Fibroblast of peridontal ligament (primary cell): Measurements from ENCODE around the gene PTPRG.
"Not testable (repeated sequence)": the region's sequence is repeated elsewhere in the genome, so short reads cannot be mapped to it uniquely, and the experiment has no call there.

Source experiments
- DNase-seq: peaks from one replicate; pipeline ENCODE4 v3.0.0-alpha.2; 2010; ENCODE audit errors: extremely low read depth

The PTPRG gene

DNA sequence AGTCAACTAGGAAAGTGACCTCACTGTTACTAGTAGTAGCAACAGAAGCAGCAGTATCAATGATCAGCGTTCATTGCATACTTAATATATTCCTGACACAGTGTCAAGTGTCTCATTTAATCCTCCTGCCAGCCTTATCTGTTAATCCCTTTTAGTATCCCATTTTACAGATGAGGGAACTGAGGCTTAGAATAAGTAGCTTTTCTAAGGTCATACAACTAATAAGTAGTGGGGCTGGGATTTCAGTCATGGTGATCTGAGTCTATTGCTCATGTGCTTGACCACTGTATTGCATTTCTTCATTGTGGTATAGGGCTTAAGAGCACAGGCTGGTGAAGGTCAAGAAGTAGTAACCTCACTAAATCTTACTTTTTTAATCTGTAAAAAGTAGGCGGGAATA, 233.6 kb downstream of the PTPRG start:
- no peak for DNase-seq

- no peak for DNase-seq
Observed at GRCh38 chr3:61796088-61796680, 234.8 kb downstream of the PTPRG start.

- DNase-seq, result no peak
Observed at GRCh38 chr3:61796911-61797310, 235.5 kb downstream of the PTPRG start.

DNA sequence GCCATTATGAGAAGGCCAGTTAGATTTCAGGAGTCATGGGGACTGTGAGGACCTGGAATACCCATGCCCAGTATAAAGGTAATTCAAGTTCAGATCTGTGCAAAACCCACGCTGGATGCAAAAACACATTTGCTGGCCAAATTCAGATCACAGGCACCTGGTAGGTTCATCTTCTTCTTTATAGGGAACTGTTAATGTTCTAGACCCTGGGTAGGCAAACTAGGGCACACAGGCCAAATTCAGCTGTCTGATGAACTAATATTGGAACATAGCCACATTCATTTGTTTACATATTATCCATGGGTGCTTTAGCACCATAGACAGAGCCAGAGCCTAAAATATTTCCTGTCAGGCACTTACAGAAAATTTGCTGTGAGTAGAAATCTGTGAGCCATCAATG, 241.4 kb downstream of the PTPRG start:
- no peak for DNase-seq

GRCh38 chr3:61803983-61804382, 242.6 kb downstream of the PTPRG start:
- DNase-seq, result no peak

DNA sequence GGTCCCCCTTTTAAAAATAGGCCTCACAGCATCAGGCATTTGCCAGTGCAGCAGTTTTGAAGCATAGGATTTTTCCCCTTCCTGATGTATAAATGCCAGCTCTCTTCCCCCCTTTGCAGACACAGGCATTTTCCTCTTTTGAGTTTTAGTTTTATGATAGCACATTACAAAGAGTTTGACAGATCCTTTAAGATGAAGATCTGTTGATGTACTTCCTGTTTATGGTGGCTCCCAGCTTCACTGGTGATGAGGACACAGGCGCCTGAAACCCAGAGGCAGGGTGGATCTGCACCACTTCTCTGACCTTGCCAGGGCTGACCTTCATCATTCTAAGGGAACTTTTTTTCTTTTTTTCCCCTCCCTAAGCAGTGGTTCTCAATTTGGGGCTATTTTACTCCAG, 243.4 kb downstream of the PTPRG start:
- DNase-seq, result no peak

- peak; percentile 70 for DNase-seq
Observed at GRCh38 chr3:61805510-61806080, 244.2 kb downstream of the PTPRG start.

DNA sequence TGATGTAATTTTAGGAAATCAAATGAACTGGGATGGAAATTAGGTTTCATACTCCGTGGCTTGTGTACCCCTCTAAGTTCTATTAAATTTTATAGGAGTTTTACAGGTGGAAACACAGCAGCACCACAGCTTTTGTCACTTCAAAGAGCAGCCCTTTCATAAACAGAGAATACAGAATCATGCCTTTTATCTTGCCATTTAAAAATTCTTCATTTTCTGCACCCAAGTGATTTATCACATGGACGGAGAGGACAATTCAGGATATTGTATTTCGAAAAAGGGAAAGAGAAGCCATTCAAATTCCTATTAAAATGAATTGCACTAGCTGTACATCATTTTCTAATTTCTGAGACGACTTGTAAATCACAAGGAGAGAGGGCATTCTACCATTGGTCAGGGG, 245.4 kb downstream of the PTPRG start:
- DNase-seq, result no peak

DNA sequence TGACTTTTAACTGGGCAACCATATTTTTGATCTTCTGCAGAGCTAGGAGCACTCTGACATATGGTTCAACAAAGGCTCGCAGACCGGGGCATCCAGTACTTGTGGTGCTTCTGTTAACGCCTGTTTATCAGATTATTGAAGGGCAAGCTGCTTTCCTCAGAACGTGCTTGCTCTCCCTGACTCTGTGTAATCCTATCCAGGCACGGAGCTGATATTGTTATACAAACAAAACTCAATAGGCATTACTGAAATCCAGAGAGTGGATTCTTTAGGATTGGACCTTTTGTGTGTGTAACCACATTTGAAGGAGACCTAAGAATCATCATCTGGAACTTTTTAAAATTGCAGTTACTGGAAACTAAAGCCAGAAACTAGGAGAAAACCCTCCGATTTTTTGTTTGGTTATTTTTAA, 246.5 kb downstream of the PTPRG start:
- DNase-seq, result peak; percentile 93

DNA sequence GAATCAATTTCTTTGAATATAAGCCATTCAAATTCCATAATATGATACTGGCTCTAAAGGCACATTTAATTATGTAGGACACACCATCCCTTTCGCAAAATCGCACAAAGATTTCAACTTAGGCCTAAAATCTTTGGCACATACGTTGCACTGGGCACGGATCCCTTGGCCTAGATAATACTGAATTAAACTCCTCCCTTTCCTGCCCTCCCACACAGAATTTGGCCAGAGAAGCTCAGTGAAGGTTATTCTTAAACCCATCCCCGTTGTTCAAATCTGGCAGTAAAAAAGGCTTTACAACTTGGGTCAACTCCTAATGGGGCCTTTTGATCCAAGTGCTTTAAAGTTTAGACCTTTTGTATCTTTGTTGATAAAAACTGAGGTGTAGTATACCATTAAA, 247.2 kb downstream of the PTPRG start:
- DNase-seq, result peak; percentile 52

- no peak for DNase-seq
Observed at GRCh38 chr3:61808999-61809398, 247.6 kb downstream of the PTPRG start.

DNA sequence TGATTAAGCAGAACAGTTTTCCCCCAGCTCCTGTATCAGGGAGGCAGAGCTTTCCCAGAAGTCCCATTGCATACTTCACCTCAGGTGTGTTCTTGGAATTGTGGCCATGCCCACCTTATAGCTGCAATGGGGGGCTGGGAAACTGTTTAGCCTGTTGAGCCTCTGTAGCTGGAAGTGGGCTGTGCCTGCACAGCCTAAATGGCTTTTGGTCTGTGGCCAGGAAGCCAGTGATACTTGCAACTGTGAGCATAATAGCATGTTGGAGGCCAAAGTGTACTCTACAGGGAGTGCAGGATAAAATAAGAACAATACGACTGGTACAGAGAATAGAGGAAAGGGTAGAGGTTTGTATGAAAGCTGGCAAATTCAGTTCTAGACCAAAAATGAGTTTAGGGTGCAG, 248.5 kb downstream of the PTPRG start:
- DNase-seq, result no peak

GRCh38 chr3:61810953-61811497, 249.7 kb downstream of the PTPRG start:
- DNase-seq, result no peak

DNA sequence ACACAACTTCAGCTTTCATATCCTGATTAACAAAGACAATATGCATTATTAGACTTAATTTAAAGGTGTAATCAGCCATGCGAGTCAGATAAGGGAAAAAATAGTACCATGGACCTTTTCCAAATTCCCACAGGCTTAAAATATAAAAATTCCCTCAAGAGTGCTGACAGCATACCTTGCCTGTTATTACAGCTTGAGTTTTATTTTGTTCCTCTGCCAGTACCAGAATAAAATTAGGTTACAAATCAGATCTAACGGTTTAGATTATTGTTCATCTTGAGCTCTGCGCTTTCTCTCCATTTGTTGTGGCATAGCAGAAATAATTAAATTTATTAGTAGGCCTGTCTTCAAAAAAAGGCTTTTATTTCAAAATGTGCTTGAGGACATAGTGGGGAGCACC, 250.3 kb downstream of the PTPRG start:
- DNase-seq, result no peak

DNA sequence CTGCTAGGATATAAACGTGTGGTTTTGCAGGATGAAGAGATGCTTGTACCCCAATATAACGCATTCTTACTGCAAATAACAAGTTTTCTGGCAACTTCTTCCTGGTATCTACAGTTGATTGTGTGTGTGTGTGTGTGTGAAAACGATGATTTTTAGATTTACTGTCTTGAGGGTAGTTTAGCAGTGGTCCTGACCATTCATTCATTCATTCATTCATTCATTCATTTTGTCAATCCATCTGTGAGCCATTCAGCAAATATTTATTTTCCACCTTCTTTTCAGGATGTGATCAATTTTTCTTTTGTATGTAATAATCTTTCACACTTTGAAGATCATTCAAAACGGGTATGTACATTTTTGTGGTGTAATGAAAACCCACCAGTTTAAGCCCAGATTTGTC, 250.7 kb downstream of the PTPRG start:
- DNase-seq, result no peak

DNA sequence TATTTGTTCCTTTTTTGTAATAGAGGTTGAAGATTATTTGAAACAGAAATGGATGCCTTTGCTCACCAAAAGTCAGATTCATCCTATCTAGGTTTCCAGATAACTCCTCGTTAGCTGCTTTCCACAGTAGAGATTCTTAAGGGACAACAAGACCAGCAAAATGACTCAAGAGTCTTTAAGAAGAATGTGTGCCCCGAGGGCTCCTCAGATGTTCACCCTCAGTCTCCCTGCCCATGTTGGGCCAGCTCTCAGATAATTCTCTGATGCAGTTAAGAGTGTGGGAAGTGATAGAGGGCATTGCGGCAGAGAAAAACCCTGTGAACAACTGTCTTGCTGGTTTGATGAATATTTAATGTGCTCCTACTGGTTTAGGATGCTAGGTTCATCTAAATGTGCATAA, 251.1 kb downstream of the PTPRG start:
- no peak for DNase-seq

GRCh38 chr3:61813636-61814035, 252.3 kb downstream of the PTPRG start:
- DNase-seq, result peak; percentile 77

DNA sequence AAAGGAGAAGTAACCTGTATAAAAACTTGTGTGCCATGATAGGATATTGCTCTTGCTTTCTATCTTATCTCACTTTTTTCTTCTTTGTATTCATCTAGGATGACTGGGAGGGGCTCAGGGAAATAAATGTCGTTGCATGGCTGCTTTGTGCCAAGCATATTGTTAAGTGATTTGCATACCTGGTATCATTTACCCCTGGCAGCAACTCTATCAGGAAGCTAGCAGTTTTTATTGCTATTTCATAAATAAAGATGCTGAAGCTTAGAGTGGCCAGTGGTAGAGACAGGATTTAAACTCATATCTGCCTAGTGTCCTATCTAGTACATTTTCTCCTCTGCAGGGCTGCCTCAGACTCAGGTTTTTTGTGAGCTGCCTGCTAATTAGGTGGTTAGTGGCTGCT, 253.3 kb downstream of the PTPRG start:
- no peak for DNase-seq

DNA sequence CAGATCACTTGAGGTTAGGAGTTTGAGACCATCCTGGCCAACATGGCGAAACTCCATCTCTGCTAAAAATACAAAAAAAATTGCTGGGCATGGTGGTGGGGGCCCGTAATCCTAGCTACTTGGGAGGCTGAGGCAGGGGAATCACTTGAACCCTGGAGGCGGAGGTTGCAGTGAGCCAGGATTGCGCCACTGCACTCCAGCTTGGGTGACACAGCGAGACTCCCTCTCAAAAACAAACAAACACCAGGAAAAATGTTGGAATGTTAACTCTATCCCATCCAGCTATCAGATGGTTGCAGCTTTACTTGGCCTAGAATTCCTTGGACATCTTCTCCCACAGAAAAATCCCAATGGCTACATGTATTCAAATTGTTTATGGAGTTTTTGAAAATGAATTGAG, 254.9 kb downstream of the PTPRG start:
- DNase-seq, result not testable (repeated sequence)

DNA sequence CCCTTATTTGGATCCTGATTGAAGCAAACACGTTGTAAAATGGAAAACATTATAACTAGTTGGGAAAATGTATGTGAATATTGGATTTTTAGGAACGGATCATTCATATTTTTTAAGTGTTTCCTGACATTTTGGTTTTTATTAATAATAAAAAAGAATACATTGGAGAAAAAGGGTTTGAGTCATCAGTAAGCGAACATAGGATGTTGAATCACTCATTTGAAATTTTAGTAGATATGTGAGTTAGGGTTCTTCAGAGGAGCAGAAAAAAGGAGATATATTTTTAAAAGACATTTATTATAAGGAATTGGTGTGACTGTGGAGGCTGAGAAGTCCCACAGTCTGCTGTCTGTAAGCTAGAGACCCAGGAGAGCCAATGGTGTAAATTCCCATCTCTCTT, 258.5 kb downstream of the PTPRG start:
- no peak for DNase-seq

DNA sequence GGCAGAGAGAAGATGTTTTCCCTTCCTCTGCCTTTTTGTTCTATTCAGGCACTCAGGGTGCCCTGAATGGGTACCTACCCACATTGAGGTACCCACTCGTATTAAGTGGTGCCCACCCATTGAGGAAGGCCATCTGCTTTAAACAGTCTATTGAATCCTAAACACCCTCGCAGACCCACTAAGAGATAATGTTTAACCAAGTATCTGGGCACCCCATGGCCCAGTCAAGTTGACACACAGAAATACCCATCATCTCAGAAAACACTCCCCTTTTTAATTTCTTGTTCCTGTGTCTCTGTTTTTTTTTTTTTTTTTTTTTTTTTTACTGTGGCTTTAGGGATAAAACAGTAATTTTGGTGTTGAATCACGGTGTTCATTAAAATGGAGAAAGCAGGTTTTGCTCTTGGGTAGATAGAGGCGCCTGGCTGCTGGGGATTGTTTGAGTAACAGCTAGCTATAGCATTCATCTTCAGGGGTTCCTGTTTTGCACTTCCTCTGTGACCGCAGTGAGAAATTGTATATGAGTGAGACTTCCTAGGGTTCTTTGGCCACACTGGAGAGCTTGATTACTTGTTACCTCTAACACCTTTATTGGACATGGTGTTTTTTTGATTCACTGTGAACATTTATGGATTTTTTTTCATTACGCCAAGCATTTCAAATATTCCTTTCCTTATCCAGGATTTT, 259.1 kb downstream of the PTPRG start:
- DNase-seq, result no peak

- peak; percentile 90 for DNase-seq
Observed at GRCh38 chr3:61821823-61822251, 260.5 kb downstream of the PTPRG start.

- no peak for DNase-seq
Observed at GRCh38 chr3:61822588-61822987, 261.2 kb downstream of the PTPRG start.
